ENCODE data around the gene IFIH1.
A peak's percentile ranks its signal among the peaks of the same experiment; 100 is the strongest.

IFIH1 gene

DNA sequence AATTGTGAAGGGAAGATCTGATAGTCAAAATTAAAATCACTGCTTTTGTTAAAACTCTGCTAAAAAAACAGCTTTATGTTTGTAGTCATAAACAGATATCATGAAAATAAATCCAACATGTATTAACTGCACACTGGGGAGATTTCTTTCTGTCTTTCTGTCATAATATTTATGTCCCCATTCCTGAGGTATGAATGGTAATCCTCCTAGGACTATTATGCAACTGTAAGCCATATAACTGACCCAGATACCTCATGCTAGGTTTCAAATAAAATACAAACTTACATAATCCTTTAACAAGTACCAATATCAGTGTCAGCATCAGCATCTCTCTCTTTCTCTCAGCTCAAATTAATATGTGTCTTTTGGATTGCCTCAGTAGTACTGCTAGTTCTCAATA is 18.2 kb downstream of the IFIH1 start:
- no peak overlapping the region for H3K4me3 ChIP-seq (ENCODE audit: low read depth, low read length)
- TF ChIP-seq, protein P1, sequence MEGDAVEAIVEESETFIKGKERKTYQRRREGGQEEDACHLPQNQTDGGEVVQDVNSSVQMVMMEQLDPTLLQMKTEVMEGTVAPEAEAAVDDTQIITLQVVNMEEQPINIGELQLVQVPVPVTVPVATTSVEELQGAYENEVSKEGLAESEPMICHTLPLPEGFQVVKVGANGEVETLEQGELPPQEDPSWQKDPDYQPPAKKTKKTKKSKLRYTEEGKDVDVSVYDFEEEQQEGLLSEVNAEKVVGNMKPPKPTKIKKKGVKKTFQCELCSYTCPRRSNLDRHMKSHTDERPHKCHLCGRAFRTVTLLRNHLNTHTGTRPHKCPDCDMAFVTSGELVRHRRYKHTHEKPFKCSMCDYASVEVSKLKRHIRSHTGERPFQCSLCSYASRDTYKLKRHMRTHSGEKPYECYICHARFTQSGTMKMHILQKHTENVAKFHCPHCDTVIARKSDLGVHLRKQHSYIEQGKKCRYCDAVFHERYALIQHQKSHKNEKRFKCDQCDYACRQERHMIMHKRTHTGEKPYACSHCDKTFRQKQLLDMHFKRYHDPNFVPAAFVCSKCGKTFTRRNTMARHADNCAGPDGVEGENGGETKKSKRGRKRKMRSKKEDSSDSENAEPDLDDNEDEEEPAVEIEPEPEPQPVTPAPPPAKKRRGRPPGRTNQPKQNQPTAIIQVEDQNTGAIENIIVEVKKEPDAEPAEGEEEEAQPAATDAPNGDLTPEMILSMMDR (IDR thresholded peaks at IDR 0.05; ENCODE audit: insufficient read depth, low read depth, low read length, missing control alignments) = no peak
- DNase-seq (ENCODE audit: low read depth) = no peak

DNA sequence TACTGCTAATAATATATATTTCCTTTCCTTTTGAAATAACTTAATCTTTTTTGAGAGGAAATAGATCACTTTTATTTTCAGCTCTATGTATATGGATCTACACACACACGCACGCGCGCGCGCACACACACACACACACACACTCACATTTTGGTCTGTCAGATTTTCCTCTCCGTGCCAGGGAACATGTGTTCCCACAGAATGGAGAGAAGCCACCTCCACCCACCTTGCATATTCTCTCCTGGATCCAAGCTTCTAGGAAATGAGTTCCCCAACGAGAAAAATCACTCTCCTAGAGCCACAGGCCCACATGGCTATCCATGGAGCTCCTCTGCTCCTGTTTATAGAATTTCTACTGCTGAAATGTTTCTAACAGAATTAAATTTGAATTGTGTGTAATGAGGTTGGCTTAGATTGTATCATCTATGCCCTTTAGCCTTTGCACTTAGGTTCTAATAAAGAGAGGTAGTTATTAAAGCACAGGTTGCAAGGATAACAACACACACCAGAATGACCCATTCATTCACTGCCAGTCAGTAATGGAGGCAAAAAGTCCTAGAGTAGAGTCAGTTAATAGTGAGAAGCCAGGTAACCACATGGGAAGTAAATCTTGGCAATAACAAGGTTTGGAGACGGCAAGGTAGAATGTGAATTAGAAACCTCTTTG is 19.7 kb downstream of the IFIH1 start:
- DNase-seq (ENCODE audit: low read depth) = no peak
- H3K4me3 ChIP-seq (ENCODE audit: low read depth, low read length) = no peak overlapping the region
- TF ChIP-seq, protein P1 (IDR thresholded peaks at IDR 0.05; ENCODE audit: insufficient read depth, low read depth, low read length, missing control alignments) = no peak

DNA sequence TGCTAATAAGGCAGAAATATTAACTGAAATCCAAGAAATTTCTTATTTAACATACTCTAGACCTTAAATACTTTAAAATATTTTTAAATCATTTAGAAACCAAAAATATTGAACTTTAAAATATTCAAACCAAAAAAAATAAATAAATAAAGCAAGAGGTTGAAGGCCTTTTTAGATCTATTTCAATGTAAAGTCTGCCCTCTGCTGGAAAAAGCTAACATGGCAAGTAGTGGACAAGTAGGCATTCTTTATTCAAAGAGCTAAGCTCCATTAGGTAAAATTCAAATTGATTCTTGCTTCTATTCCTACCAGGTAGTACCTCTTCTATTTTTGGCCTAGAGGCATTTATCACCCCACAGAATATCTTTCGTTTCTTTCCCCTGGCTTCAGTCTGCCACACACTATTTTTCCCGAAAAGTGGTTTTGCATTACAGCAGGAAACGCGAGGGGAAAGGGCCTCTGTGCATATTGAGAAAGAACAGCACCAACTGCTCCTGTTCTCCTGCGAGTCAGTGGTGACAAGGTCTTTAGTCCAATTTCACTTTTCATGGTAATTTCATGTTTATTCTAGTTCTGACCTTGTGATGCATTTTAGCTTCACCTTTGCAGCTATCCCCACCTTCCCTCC is 20.4 kb downstream of the IFIH1 start:
- DNase-seq (ENCODE audit: low read depth) = peak; percentile 77
- TF ChIP-seq, protein P1 (IDR thresholded peaks at IDR 0.05; ENCODE audit: insufficient read depth, low read depth, low read length, missing control alignments) = peak; percentile 59
- no peak overlapping the region for H3K4me3 ChIP-seq (ENCODE audit: low read depth, low read length)

DNA sequence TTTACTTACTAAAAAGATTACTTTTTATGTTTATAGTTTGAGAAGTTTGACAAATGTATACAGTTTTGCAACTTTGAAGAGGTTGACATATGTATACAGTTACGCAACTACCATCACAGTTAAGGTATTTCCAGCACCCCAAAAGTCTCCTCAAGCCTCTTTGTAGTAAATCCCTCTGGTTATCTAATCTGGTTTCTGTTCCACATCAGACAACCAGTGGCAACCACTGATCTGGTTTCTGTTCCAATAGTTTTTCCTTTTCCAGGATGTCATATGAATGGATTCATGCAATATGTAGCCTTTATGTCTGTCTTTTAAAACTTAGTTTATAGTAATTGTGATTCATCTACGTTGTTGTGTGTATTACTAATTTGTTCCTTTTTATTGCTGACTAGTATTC is 23.5 kb downstream of the IFIH1 start:
- H3K4me3 ChIP-seq (ENCODE audit: low read depth, low read length) = no peak overlapping the region
- DNase-seq (ENCODE audit: low read depth) = no peak
- TF ChIP-seq, protein P1 (IDR thresholded peaks at IDR 0.05; ENCODE audit: insufficient read depth, low read depth, low read length, missing control alignments) = no peak

DNA sequence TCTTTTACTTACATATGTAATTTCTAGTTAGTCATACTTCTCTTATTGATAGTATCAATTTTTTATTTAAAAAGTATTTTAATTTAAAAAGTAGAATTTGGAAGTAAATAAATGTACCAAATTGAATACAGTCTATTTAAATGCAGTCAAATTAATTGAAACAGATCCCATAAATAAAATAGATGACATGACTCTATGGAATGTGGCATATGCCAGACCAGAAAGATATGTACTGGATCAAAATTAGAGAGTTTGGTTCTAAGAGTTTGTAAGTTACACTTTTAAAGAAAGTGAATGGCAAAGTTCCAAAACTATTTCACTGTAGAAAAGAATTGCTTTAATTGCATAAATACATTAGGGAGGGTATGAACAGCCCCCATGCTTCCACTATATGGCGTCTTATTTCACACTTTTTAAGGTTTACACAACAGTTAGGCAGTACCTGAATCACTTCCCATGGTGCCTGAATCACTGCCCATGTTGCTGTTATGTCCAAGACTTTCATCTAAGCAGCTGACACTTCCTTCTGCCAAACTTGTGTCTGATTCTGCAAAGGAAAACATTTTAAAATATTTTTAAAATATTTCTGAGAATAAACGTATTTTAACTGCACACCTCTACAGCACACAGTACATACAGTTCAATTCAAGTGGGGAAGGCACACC is 25.2 kb downstream of the IFIH1 start:
- no peak for DNase-seq (ENCODE audit: low read depth)
- H3K4me3 ChIP-seq (ENCODE audit: low read depth, low read length) = no peak overlapping the region
- TF ChIP-seq, protein P1 (IDR thresholded peaks at IDR 0.05; ENCODE audit: insufficient read depth, low read depth, low read length, missing control alignments) = no peak

DNA sequence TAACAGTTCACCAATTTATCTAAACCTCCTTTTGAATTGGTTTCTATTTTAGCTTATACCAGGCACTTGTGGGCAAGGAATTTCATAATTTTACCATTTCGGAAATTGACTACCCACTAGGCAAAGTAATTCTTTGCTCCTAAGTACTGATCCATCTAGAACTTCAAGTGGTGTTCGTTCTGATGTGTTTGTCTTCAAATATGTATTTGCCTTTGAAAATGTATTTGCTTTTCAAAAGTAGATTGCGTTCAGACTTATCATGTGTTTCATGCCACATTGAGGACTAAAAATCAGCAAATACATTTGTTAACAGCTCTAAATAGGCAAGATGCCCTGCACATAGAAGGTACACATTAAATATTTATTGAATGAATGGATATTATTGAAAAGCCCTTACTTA is 26.7 kb downstream of the IFIH1 start:
- TF ChIP-seq, protein P1 (IDR thresholded peaks at IDR 0.05; ENCODE audit: insufficient read depth, low read depth, low read length, missing control alignments) = no peak
- H3K4me3 ChIP-seq (ENCODE audit: low read depth, low read length) = no peak overlapping the region
- DNase-seq (ENCODE audit: low read depth) = no peak
